ENCODE data around the gene OLFML2A.
"Not testable (repeated sequence)": the region's sequence is repeated elsewhere in the genome, so short reads cannot be mapped to it uniquely, and the experiment has no call there.

OLFML2A gene

GRCh38 chr9:124761196-124761595, 15.7 kb upstream of the OLFML2A start:
- no peak for DNase-seq (ENCODE audit: low read depth)

GRCh38 chr9:124761710-124762109, 15.2 kb upstream of the OLFML2A start:
- DNase-seq (ENCODE audit: low read depth), result no peak

- DNase-seq (ENCODE audit: low read depth), result no peak
Measured at GRCh38 chr9:124762633-124763032, 14.3 kb upstream of the OLFML2A start.

GRCh38 chr9:124764774-124765438, 12.0 kb upstream of the OLFML2A start:
- no peak for DNase-seq (ENCODE audit: low read depth)

- DNase-seq (ENCODE audit: low read depth), result no peak
Measured at GRCh38 chr9:124765439-124765835, 11.5 kb upstream of the OLFML2A start.

GRCh38 chr9:124766326-124766725, 10.6 kb upstream of the OLFML2A start:
- no peak for DNase-seq (ENCODE audit: low read depth)

GRCh38 chr9:124766815-124767554, 9.9 kb upstream of the OLFML2A start:
- DNase-seq (ENCODE audit: low read depth), result no peak

GRCh38 chr9:124767821-124768220, 9.1 kb upstream of the OLFML2A start:
- DNase-seq (ENCODE audit: low read depth), result no peak

- DNase-seq (ENCODE audit: low read depth), result no peak
Measured at GRCh38 chr9:124768334-124768733, 8.6 kb upstream of the OLFML2A start.

- DNase-seq (ENCODE audit: low read depth), result no peak
Measured at GRCh38 chr9:124768750-124769548, 8.0 kb upstream of the OLFML2A start.

- no peak for DNase-seq (ENCODE audit: low read depth)
Measured at GRCh38 chr9:124769549-124770358, 7.2 kb upstream of the OLFML2A start.

GRCh38 chr9:124770359-124771020, 6.4 kb upstream of the OLFML2A start:
- no peak for DNase-seq (ENCODE audit: low read depth)

GRCh38 chr9:124771021-124771866, 5.7 kb upstream of the OLFML2A start, which contains the start of gene NR6A1:
Gene NR6A1, minus strand, starts transcription at chr9:124771311.
- DNase-seq (ENCODE audit: low read depth), result peak; percentile 87

GRCh38 chr9:124771867-124772679, 4.9 kb upstream of the OLFML2A start:
- no peak for DNase-seq (ENCODE audit: low read depth)

GRCh38 chr9:124772877-124773276, 4.1 kb upstream of the OLFML2A start:
- DNase-seq (ENCODE audit: low read depth), result not testable (repeated sequence)

GRCh38 chr9:124773473-124774128, 3.3 kb upstream of the OLFML2A start:
- DNase-seq (ENCODE audit: low read depth), result no peak

GRCh38 chr9:124774129-124774978, 2.6 kb upstream of the OLFML2A start:
- DNase-seq (ENCODE audit: low read depth), result peak; percentile 58

GRCh38 chr9:124776618-124776953, 347 bp upstream of the OLFML2A start:
- DNase-seq (ENCODE audit: low read depth), result no peak
